ENCODE data around the gene SRSF4.

Gene SRSF4

GRCh38 chr1:29181413-29182225 is at the start of gene SRSF4:
Gene SRSF4 (minus strand): TSS chr1:29181900. CDS start chr1:29181752, 148 bp downstream.
- DNase-seq, result peak; percentile 97
- Histone ChIP-seq H3K27me3 (replicated peaks) (no peaks in the 10 kb centered on the region), H3K36me3 (replicated peaks) (peaks cover 6% of the 10 kb centered on the region), H3K27ac (peak within 1 kb of the TSS; percentile 98), H3K4me3 (ENCODE audit: low read depth, low read length) (peak within 1 kb of the TSS; percentile 96)
- in situ Hi-C loops (cut with HindIII; ENCODE audit: low pct_ligation_motif_present, low sequenced_read_pairs), result no loop called here
- peak; percentile 33 for TF ChIP-seq CTCF (IDR thresholded peaks at IDR 0.05; ENCODE audit: low read depth, low read length, missing control alignments)

- Histone ChIP-seq H3K36me3 (replicated peaks) (no peaks in the 10 kb centered on the region), H3K4me3 (ENCODE audit: low read depth, low read length) (peak within 1 kb of the TSS; percentile 90), H3K27me3 (replicated peaks) (no peaks in the 10 kb centered on the region), H3K27ac (peak within 1 kb of the TSS; percentile 61)
- peak; percentile 90 for DNase-seq
- in situ Hi-C loops (cut with HindIII; ENCODE audit: low pct_ligation_motif_present, low sequenced_read_pairs), result loop anchor here (25.0 kb wide), 2 partner anchors 482 to 1457 kb away; no protein-coding TSS in a partner anchor
- peak; percentile 34 for TF ChIP-seq CTCF (IDR thresholded peaks at IDR 0.05; ENCODE audit: low read depth, low read length, missing control alignments)
These were observed 49.1 kb upstream of the SRSF4 start, which contains the start of gene MECR for GRCh38 chr1:29230553-29231378. Gene MECR (minus strand): TSS chr1:29230934. CDS start chr1:29230906, 28 bp downstream.

DNA sequence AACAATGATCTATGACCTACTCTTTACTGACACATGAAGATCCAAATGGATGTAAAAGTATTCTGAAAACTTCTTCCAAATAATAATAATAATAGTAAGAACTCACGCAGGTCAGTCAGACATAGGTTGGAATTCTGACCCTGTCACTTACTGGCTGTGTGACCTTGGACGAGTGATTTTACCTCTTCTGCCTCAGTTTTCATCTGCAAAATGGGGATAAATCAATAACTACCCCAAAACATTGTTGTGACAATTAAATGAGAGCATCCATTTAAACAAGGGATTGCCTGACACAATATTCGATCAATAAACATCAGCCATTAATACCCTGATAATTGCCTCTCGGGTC is 48.5 kb upstream of the SRSF4 start:
- Histone ChIP-seq H3K27ac (no peak overlapping the region), H3K4me3 (ENCODE audit: low read depth, low read length) (peak overlapping the region; percentile 90), H3K27me3 (replicated peaks) (no peaks in the 10 kb centered on the region), H3K36me3 (replicated peaks) (no peaks in the 10 kb centered on the region)
- no peak for DNase-seq
- TF ChIP-seq CTCF (IDR thresholded peaks at IDR 0.05; ENCODE audit: low read depth, low read length, missing control alignments), result no peak
- in situ Hi-C loops (cut with HindIII; ENCODE audit: low pct_ligation_motif_present, low sequenced_read_pairs), result loop anchor here (25.0 kb wide), 2 partner anchors 482 to 1457 kb away; no protein-coding TSS in a partner anchor

- H3K27ac ChIP-seq, result no peak overlapping the region
- DNase-seq, result no peak
- no peaks in the 10 kb centered on the region for H3K36me3 ChIP-seq (replicated peaks)
- no peak for TF ChIP-seq CTCF (IDR thresholded peaks at IDR 0.05; ENCODE audit: low read depth, low read length, missing control alignments)
- in situ Hi-C loops (cut with HindIII; ENCODE audit: low pct_ligation_motif_present, low sequenced_read_pairs), result loop anchor here (25.0 kb wide), 2 partner anchors 485 to 1460 kb away; no protein-coding TSS in a partner anchor
- no peaks in the 10 kb centered on the region for H3K27me3 ChIP-seq (replicated peaks)
- no peak overlapping the region for H3K4me3 ChIP-seq (ENCODE audit: low read depth, low read length)
These were observed 45.8 kb upstream of the SRSF4 start for GRCh38 chr1:29227511-29227910.

DNA sequence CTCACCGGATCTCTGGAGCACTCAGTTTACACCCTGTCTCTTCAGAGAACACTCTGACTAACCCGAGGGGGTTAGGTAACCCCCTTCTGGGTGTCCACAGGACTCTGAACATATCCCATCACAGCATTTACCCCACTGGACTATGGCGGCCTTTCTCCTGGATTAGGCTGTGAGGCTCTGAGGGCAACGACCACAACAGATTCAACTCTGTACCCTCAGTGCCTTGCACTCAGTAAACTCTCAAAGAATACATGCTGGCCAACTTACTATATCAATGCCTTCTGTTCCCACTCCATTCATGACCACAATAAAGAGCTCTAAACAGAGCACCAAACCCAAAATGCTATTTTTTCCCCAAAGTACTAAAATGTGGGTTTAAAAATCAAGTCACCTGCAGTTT is 43.7 kb upstream of the SRSF4 start:
- Histone ChIP-seq H3K4me3 (ENCODE audit: low read depth, low read length) (no peak overlapping the region), H3K36me3 (replicated peaks) (no peaks in the 10 kb centered on the region), H3K27me3 (replicated peaks) (no peaks in the 10 kb centered on the region), H3K27ac (no peak overlapping the region)
- in situ Hi-C loops (cut with HindIII; ENCODE audit: low pct_ligation_motif_present, low sequenced_read_pairs), result loop anchor here (25.0 kb wide), 2 partner anchors 487 to 1462 kb away; no protein-coding TSS in a partner anchor
- no peak for DNase-seq
- TF ChIP-seq CTCF (IDR thresholded peaks at IDR 0.05; ENCODE audit: low read depth, low read length, missing control alignments), result no peak
